NCI-H146 treated with DMSO at 0.1 percent for 48 hours (cell line): ENCODE data around the gene TMEM161B.
"Not testable (repeated sequence)": the region's sequence is repeated elsewhere in the genome, so short reads cannot be mapped to it uniquely, and the experiment has no call there.

ENCODE experiments used
- DNase-seq: peaks from one replicate; lab custom pipeline; 2025; ENCODE audit not compliant: unreplicated experiment; lab: John Stamatoyannopoulos, UW

The TMEM161B gene

GRCh38 chr5:88268385-88269184 is at the start of gene TMEM161B:
Gene TMEM161B (minus strand): TSS chr5:88268845. CDS start chr5:88268723, 122 bp downstream.
- peak; percentile 85 for DNase-seq

DNA sequence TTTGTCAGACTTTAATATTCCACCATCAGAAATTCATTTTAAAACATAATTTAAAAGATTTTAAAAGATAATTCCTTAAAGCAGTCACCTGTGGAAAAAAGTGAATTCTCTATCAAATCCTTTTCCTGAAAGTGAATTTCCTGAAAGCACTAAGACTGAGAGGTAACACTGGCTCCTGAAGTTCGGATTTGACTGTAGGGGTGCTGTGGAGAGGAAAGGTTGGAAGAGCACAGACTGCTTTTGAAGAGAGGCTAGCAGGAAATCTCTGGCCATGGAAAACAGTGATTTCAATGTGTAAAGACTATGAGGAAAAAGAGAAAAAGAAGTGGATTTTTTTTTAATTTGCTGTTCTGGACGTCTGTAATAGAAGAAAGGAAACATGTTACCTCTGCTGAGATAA is 35.7 kb upstream of the TMEM161B start:
- no peak for DNase-seq

DNA sequence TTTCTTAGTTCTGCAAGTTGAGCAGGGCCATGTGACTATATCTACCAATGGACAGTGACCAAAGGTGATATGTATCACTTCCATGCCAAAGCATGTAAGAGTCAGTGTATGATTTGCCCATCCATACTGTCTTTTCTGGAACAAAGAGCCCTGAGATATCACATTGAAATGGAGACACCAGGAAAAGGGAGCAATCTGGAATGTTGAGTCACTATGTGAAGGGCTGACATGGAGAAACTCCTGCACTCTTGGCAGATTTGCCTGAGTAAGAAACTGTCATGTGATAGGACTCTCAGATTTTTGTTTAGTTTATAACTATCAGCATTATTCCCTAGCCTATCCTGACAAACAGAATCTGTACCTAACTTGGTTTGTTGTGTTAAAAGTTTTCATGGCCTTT is 29.8 kb upstream of the TMEM161B start:
- DNase-seq = no peak

GRCh38 chr5:88290801-88291200 is 22.2 kb upstream of the TMEM161B start:
- DNase-seq = no peak

DNA sequence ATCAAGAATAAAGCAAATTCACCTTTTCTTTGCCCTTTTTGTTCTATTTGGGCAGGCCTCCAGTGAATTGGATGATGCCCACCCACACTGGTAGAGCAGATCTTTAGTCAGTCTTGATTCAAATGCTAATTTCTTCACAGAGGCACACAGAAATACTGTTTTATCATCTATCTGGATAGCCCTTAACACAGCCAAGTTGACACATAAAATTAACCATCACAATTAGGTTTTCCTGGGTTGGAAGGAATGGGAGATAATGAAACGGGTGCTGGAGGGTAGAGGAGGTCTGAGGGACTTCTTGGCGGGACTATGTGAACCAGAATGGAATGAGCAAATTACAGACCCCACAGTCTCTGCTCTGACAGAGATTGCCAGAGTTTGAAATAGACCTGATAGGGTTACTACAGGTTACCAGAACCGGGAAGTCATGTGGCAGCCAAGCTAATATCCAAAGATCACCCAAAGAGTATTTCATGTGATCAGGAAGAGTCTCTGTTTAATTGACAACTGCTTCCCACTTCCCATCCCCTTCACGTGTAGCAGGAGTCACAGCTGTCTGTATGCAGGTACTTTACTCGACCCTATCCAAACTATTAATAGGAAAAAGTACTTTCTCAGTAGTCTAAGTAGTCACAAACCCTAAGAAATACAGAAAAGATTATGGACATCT is 20.0 kb upstream of the TMEM161B start:
- no peak for DNase-seq

DNA sequence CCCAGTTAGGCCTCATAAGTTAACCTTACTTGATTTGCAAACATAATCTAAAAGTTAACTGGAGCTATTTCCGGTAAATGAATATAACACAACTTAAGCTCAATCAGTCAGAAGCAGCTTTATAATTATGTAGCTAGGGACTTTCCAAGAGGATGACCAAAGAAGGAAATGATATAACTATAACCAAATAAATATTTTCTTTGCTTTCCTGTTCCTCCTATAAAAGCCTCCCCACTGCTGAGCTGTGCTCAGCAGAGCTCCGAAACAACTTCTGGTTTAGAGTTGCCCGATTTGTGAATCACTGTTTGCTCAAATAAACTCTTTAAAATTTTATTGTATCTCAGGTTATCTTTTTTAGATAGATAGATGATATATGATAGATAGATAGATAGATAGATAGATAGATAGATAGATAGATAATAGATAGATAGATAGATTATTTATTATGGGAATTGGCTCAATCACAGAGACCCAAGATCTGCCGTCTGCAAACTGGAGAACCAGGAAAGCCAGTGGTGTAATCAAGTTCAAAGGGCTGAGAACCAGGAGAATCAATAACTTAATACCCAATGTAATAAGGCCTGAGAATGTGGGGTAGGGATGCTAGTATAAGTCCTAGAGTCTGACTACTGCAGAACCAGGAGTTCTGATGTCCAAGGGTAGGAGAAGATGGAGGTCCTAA is 19.3 kb upstream of the TMEM161B start:
- no peak for DNase-seq

DNA sequence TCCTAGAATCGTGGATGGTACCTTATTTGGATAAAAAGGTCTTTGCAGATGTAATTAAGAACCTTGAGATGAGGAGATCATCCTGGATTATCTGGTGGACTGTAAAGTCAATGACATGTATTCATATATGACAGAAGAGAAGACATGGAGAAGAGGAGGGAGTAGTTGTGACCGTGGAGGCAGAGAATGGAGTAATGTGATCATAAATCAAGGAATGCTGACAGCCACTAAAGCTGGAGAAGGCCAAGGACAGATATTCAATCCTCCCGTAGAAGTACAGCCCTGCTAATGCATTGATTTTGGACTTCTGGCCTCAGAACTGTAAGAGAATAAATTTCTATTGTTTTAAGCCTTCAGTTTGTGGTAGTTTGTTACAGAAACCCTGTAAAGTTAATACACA is 18.7 kb upstream of the TMEM161B start:
- DNase-seq = no peak

- DNase-seq = no peak
These were observed 15.0 kb upstream of the TMEM161B start for GRCh38 chr5:88283690-88284089.

DNA sequence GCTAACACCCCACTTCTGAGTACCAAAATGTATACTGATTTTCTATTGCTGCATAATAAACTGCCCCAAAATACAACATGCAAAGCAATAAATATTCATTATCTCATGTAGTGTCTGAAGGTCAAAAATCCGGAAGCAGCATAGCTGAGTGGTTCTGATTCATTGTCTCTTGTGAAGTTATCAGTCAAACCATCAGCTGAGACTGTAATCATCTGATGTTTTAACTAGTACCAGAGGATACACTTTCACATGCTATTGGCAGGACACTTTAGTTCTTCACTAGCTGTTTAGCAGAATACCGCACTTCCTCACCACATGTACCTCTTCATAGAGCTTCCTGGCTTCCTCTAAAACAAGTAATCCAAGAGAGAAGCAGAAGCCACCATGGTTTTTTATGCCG is 12.7 kb upstream of the TMEM161B start:
- DNase-seq = no peak

- DNase-seq = no peak
These were observed 10.9 kb upstream of the TMEM161B start for GRCh38 chr5:88279584-88279983.

DNA sequence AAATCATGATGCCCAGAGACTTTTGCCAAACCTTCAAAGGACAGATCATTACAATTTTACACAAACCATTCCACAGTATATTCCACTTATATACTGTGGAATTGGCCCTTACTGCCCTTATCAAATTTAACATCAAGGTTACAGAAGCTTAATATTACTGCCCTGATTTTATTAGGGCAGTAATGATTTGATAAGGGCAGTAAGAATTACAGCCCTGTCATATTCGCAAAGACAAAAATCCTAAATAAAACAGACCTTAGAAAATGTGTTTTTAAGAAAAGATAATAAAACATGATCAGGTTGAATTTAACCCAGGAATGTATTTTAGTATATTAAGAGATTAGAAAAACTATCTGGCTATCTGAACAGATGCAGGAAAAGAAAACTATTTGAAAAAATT is 7.7 kb upstream of the TMEM161B start:
- DNase-seq = no peak

DNA sequence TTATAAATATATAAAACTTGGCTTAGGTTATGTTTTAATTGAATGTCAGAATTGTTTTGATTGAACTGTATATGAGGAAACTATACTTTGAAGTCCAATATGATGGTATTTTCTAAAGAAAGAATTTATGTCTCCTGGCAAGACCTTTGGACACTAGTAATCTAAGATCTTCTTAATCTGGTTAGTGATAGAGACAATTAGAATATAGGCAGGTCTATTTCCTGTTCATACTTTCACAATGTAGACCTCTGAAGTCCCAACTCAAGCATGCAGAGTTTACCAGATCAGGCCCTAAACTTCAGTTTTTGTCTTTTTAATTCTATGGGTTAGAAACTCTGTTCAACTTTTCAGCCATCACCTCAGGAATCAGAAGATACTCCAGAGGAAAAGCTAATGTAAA is 6.9 kb upstream of the TMEM161B start:
- DNase-seq = no peak

DNA sequence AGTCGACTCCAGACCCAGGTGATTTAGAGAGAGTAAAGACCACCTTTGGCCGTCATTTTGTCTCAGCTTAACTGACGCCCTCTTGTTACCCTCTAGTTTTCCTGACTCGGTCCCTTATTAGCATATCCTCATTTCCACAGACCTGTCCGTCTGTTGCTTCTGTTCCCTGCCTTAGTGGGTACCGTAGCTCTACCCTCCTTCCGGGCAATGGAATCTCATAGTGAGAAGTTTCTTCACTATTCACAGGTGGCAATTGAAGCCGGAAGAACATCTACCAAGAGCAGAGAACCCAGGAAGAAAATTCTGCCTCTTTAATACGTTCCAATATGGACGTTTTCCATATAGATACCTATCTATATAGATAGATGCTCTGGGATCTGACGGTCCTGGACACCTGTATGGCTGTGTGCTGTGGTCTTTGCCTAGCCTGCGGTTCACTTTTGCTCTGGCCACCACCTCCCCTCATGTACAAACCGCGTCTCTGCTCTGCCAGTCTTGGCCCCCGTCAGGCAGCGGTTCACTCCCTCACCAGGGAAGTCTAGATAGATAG is 652 bp upstream of the TMEM161B start:
- peak; percentile 33 for DNase-seq

DNA sequence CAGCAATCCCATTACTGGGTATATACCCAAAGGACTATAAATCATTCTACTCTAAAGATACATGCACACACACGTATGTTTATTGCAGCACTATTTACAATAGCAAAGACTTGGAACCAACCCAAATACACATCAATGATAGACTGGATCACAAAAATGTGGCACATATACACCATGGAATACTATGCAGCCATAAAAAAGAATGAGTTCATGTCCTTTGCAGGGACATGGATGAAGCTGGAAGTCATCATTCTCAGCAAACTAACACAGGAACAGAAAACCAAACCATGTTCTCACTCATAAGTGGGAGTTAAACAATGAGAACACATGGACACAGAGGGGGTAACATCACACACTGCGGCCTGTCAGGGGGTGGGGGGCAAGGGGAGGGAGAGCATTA is 4.1 kb downstream of the TMEM161B start:
- not testable (repeated sequence) for DNase-seq

- DNase-seq = no peak
These were observed 5.3 kb downstream of the TMEM161B start for GRCh38 chr5:88263349-88263748.

DNA sequence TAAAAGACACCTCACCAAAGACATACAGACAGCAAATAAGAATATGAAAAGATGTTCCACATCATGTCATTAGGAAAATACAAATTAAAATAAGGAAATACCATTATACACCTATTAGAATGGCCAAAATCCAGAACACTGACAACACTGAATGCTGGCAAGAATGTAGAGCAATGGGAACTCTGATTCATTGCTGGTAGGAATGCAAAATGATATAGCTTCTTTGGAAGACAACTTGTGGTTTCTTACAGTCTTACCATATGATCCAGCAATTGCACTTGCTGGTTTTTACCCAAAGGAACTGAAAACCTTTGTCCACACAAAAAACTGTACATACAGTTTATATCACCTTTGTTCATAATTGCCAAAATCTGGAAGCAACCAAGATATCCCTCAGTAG is 6.5 kb downstream of the TMEM161B start:
- no peak for DNase-seq

DNA sequence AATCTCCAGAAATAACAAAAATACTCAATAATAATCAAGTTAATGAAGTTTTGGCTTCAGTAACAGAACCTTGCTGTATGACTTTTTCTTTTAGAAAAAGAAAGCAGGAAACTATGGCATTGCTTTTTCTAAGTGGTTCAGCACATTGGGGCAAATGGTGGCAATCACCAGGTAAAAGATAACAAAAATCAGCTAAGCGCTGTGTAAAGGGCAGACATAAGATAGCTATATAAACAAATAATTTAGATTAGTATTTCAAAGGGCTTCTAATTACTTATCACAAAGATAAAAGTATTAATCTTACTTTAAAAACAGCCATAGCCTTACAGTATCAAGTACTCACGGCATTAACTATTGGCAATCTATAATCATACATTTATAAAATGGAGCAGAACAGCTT is 10.0 kb downstream of the TMEM161B start:
- no peak for DNase-seq

DNA sequence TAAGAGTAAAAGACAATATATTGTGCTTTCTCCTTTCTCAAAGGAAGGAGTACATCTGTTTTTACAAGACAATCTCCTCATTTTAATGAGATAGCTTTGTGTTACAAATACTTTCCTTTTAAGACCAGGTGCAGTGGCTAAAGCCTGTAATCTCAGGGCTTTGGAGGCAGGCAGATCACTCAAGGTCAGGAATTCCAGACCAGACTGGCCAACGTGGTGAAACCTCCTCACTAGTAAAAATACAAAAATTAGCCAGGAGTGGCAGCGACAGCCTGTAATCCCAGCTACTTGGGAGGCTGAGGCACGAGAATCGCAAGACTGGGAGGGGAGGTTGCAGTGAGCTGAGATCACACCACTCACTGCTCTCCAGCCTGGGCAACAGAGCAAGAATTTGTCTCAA is 11.8 kb downstream of the TMEM161B start:
- no peak for DNase-seq

GRCh38 chr5:88256037-88256436 is 12.6 kb downstream of the TMEM161B start:
- no peak for DNase-seq

DNA sequence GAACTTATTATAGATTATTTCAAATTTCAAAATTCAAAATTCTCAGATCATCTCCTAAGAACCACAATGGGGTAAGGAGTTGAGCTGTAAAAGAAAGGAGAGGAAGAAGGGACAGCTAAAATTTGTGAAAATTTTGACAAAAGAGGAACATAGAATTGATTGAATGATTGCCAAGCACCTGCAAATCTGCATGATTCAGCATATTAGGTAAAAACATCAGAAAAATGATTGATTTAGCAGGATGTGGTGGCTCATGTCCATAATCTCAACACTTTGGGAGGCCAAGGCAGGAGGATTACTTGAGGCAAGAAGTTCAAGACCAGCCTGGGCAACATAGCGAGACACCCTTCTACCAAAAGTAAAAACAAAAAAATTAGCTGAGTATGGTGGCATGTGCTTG is 14.3 kb downstream of the TMEM161B start:
- no peak for DNase-seq

DNA sequence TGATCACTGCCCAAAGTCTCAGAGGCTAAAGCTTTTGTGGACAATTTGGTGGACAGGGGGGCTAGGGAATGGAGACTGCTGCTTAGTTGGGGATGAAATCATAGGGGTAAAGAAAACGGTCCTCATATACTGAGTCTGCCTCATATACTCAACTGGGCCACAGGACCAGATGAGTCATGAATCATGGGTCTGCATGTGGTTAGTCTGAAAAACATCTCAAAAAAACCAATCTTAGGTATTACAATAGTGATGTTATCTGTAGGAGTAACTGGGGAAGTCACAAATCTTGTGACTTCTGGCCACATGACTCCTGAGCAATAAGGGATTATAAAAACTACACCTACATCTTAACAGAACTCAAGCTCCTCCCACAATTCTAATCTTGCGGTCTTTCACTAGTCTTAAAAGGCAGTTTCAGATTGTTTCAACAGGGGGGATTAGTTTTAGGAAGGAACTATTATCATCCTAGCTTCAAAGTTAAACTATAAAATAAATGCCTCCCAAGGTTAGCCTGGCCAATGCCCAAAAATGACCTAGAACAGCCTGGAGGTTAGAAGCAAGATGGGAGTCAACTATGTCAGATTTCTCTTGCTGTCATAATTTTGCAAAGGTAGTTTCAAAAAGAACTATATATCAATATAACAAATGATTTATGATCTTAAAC is 17.5 kb downstream of the TMEM161B start:
- no peak for DNase-seq
